HG03175 (cell line): ENCODE data around the gene HOXB7.

Experiments
- ATAC-seq: cut with Tn5 transposase; IDR thresholded peaks from one replicate; pipeline ENCODE4 v1.9.1; 2021; ENCODE audit warnings: mild to moderate bottlenecking, moderate library complexity; ENCODE audit not compliant: unreplicated experiment

Gene HOXB7

DNA sequence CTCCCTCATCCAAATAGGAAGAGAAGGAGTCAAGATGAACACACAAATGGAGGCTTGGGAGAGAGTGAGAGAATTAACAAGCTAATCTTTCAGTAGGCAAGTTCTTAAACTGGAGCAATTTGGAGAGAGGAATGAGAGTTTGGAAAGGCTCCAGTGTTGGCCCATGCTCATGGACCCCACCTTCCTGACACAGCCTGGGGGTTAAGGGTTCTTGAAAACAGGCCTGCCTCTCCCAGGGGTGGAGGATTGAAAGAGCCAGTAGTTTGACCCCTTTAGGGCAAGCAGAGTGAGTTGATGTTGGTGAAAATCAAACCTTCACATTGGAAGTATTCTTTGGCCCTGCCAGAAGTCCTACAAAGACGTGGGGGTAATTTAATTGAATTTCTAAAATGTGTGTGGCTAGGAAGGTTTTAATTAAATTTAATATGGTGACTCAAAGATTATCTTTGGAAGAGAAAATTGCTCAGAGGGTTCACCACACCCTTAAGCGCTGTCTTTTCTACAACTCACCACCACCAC is 26.5 kb downstream of the HOXB7 start:
- no peak for ATAC-seq

- no peak for ATAC-seq
Observed at GRCh38 chr17:48583708-48584222, 27.1 kb downstream of the HOXB7 start.

DNA sequence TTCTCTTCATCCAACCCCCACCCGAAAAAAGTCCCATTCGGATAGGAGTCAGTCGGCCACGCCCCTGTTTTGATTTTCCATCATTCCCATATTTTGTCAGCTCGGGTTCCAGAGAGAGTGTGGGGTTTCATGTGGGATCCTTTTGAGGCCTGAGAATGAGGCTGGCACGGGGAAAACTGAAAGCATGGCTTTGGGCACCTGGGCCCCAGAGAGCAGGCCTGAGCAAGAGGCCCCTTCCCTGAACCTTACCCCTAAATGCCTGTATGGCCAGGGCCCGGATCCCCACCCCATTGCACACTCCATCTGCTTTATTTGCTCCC is 28.1 kb downstream of the HOXB7 start:
- no peak for ATAC-seq

GRCh38 chr17:48579760-48580554 is 30.9 kb downstream of the HOXB7 start:
- ATAC-seq, result no peak

GRCh38 chr17:48579471-48579759 is 31.4 kb downstream of the HOXB7 start:
- no peak for ATAC-seq

GRCh38 chr17:48578616-48579470 is 32.0 kb downstream of the HOXB7 start:
- peak; percentile 21 for ATAC-seq

DNA sequence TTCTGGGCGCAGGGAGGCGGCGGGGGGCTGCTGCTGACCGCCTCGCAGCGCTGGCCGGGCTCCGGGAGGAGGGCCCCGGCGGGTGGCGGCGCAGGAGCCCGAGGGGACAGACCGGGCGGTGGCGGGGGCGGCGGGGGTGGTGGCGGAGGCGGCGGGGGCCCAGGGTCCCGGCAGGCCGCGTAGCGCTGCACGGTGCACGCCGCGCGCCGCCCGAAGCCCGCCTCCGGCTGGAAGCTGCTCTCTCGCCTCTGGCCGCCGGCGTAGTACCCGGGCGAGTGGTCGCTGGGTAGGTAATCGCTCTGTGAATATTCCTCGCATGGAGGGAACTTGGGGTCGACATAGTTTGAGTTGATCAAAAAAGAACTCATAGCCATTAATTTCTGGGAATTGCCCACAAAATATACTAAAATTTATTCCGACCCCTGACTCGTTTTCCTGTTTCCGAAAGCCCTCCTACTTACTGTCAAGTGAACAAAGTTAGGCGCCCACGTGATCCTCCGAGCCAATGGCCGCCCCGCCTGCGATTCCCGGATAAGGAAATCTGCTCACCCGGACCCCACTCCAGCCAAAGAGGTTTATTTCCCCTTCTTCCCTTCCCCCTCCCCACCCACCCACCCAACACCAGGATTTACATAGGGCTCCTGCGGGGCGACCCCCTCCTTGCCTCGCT is 32.7 kb downstream of the HOXB7 start, which contains the start of gene HOXB4:
HOXB4 (minus strand) TSS at position 405 of the 670 bp plus-strand sequence; CDS start at position 374, 31 bp downstream.
- peak; percentile 53 for ATAC-seq

GRCh38 chr17:48577330-48577945 is 33.4 kb downstream of the HOXB7 start:
- no peak for ATAC-seq

- no peak for ATAC-seq
Observed at GRCh38 chr17:48576479-48577309, 34.1 kb downstream of the HOXB7 start.

- no peak for ATAC-seq
Observed at GRCh38 chr17:48575673-48576478, 34.9 kb downstream of the HOXB7 start.

- ATAC-seq, result no peak
Observed at GRCh38 chr17:48575066-48575582, 35.7 kb downstream of the HOXB7 start.

GRCh38 chr17:48574505-48575065 is 36.2 kb downstream of the HOXB7 start:
- no peak for ATAC-seq

- no peak for ATAC-seq
Observed at GRCh38 chr17:48571826-48572417, 38.9 kb downstream of the HOXB7 start.

DNA sequence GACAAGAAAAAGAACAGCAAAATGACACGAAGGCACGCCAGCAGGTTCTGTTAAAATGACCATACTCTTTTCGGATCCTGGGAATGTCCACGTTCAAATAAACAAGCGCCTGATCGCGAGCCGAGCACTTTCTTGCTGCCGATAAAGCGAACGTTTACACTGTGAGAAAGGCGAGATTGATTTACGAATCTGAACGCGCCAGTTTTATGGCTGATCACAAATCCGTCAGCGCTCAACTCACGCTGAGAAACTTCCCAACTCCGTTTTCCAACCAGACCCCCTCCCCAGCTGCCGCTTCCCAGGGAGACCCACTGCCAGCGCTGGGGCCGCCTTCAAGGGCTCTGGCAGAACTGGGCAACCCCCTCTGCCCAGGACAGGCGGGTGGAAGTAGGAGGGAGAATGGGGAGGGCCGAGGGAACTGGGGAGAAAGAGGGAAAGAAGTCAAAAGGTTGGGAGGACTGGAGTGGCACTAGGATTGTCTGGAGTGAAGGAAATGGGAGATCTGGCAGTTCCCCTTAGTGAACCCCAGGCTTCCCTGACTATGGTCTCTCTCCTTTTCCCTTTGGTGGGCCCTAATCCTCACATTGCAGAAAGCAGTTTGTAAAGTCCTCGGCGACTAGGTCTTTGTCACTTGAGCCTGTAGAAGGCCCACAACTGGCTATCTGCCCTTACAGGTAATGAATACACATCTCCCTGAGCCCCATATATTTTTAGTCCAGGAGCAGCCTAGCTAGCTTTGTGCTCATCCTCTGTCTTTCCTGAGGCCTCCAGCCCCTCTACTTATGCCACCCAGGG is 39.6 kb downstream of the HOXB7 start:
- no peak for ATAC-seq

DNA sequence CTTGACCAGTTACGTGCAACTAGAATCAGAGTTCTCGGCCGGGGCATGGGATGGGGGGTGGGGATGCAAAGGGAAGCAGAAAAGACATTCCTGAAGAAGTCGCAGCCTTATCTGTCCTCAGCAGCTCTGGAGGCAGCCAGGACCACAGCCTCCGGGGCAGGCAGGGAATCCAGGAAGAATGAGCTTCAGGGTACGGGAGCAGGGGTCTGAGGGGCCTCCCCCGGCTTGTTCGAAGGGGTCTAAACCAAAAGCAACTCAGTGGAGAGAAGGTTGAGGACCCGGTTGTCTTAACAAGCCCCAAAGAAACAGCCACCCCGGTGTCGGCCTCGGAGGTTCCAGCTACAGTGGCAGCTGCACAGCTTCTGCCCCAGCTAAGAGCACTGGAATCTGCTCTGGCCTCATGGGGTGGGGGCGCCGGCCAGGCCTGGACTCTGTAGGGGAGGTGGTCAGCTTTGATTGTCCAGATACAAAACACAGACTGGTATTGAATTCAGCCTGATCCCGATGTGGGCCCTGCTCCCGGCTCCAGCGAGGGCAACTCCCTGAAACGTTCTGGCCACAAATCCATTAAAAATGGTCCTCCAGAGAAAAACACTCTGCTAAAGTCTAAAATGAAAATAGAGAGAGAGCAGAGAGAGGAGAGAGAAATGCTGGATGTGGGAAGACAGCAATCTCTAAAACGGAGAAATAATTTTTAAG is 40.3 kb downstream of the HOXB7 start:
- no peak for ATAC-seq

GRCh38 chr17:48569674-48570324 is 41.0 kb downstream of the HOXB7 start:
- ATAC-seq, result no peak
